Adrenal gland (tissue), 12 donors: ENCODE measurements around the gene SDK2. TPM values are rescaled to one million over a fixed set of nuclear protein-coding genes. Genes with fewer than 3 reads are reported as not detected.

Experiments
- DNase-seq, 7 donors: peaks; one replicate each; pipeline ENCODE4 v3.0.0-alpha.2; 2019 to 2020
- H3K27ac ChIP-seq, 5 donors: fragments of 200-600 bp; sonication (generic) in 4 of 5; 1 replicate in 3 of 5; 2 replicates in 2 of 5; pipeline versions ENCODE4 v1.5.1 to v1.8.0; 2016 to 2020; ENCODE audit warnings: mild to moderate bottlenecking in 1 of 5
- H3K27me3 ChIP-seq: fragments of 200-600 bp; 2 replicates; pipeline ENCODE4 v1.8.0; 2021
- H3K36me3 ChIP-seq, 2 donors: fragments of 200-600 bp; replicated peaks in 1 of 2; 1 replicate in 1 of 2; 2 replicates in 1 of 2; pipeline versions ENCODE4 v1.5.1 to v1.8.0; 2018 to 2022
- H3K4me1 ChIP-seq, 2 donors: fragments of 200-600 bp; replicated peaks in 1 of 2; 1 replicate in 1 of 2; 2 replicates in 1 of 2; pipeline versions ENCODE4 v1.5.1 to v1.8.0; 2018 to 2021
- H3K4me3 ChIP-seq, 4 donors: fragments of 200-600 bp; sonication (generic) in 3 of 4; one replicate each; pipeline ENCODE4 v1.5.1; 2016 to 2018
- H3K9me3 ChIP-seq, 3 donors: fragments of 200-600 bp; sonication (generic) in 1 of 3; replicated peaks in 1 of 3; 1 replicate in 2 of 3; 2 replicates in 1 of 3; pipeline versions ENCODE4 v1.5.1 to v1.8.0; 2016 to 2021
- POLR2A ChIP-seq, 2 donors: fragments of 450-650 bp; IDR thresholded peaks; one replicate each; pipeline ENCODE4 v1.6.1; 2017; ENCODE audit warnings: antibody characterized with exemption in 2 of 2, mild to moderate bottlenecking in 2 of 2, moderate library complexity in 1 of 2
- WGBS, 4 donors: extraction: QIAGEN DNeasy Blood & Tissue Kit in 2 of 4; methylation state at CpG; one replicate each; pipeline versions ENCODE4 v1.1.5 to v1.1.7; 2013 to 2017; 5-methylcytosine and 5-hydroxymethylcytosine counted together
- intact Hi-C, 2 donors: fragments of 100-400 bp; cut with DNase I; formaldehyde crosslinking; loops; one replicate each; pipeline versions ENCODE4 v1.14.1 to v1.15.0; 2022 to 2023
- polyA plus RNA-seq, 3 donors: library from polyadenylated mRNA; stranded (reverse); fragments of 200-250 nt in 2 of 3; fragments of 350-450 nt in 1 of 3; fragmentation: Illumina TruSeq in 1 of 3; extraction: RNeasy Lipid Tissue Mini Kit (QIAGEN cat#74804) in 1 of 3; gene quantifications; one replicate each; pipeline ENCODE4 v1.2.3, GENCODE V29; 2013 to 2014
- total RNA-seq, 9 donors: library from RNA; depleted of rRNA in 4 of 9; stranded (reverse); fragments of >200 nt in 4 of 9; fragments of 120-200 nt in 1 of 9; fragmentation: NEBNext Ultra II Directional in 1 of 9; extraction: Animal tissue kit (Norgen Biotek cat#: 25700) in 1 of 9; gene quantifications; one replicate each; pipeline versions ENCODE4 v1.1.0 to v1.2.4, GENCODE V29; 2013 to 2023
- TF ChIP-seq, protein P1 (sequence below), 6 experiments: fragments of 450-650 bp in 4 of 6; fragments of 200-600 bp in 2 of 6; sonication (generic) in 1 of 6; IDR thresholded peaks; 1 replicate in 5 of 6; 2 replicates in 1 of 6; pipeline versions ENCODE4 v1.5.1 to v1.8.0; 2016 to 2021; ENCODE audit warnings: antibody characterized with exemption in 6 of 6, mild to moderate bottlenecking in 2 of 6, moderate library complexity in 1 of 6
- donor health status: healthy with polysubstance abuse.
- donor health status: Bipolar disorder and iron deficiency.
- donor health status: DM: yes; HTN: yes; CAD: no.
- donor health status: DM: no; HTN: no; CAD: no.
- donor health status: DM: no; HTN: no; CAD: no.
- donor health status: DM: yes; HTN: yes; CAD: no.

SDK2 gene
- total and polyA plus RNA-seq, 12 donors: 0.27 to 2.1 (median 0.84) TPM

DNA sequence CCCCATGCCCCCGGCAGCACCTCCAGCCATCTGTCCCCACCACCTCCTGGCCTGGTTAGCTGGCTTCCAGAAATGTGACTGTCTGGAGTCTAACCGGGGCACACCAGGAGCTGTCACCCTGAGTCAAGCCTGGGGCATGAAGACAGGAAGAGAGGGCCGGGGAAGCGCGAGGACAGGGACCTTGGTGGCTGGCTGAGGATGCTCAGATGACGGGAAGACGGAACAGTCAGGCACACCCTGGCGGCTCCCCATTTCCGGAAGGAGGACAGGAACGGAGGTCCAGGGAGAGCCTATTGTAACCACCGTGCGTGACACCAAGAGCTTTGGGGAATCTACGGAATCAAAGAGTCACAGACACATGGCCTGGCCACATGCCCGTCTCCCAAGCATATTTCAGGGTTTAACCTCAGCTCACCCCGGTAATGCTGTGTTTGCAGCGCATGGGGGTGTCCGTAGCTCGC lies 51.7 kb downstream of the SDK2 start:
- no peak overlapping the region for H3K27ac ChIP-seq
- H3K4me1 ChIP-seq: no peaks in the 10 kb centered on the region
- H3K36me3 ChIP-seq: no peaks in the 10 kb centered on the region
- TF ChIP-seq, protein P1, sequence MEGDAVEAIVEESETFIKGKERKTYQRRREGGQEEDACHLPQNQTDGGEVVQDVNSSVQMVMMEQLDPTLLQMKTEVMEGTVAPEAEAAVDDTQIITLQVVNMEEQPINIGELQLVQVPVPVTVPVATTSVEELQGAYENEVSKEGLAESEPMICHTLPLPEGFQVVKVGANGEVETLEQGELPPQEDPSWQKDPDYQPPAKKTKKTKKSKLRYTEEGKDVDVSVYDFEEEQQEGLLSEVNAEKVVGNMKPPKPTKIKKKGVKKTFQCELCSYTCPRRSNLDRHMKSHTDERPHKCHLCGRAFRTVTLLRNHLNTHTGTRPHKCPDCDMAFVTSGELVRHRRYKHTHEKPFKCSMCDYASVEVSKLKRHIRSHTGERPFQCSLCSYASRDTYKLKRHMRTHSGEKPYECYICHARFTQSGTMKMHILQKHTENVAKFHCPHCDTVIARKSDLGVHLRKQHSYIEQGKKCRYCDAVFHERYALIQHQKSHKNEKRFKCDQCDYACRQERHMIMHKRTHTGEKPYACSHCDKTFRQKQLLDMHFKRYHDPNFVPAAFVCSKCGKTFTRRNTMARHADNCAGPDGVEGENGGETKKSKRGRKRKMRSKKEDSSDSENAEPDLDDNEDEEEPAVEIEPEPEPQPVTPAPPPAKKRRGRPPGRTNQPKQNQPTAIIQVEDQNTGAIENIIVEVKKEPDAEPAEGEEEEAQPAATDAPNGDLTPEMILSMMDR (IDR thresholded peaks at IDR 0.05): no peak
- TF ChIP-seq POLR2A (IDR thresholded peaks at IDR 0.05): no peak
- peak in 2 of 7 donors; percentile 3 to 26 for DNase-seq
- intact Hi-C loops: no loop called here
- H3K27me3 ChIP-seq: no peaks in the 10 kb centered on the region
- 71 to 89% (median 74%) methylated on average over 9 to 18 of the region's 18 CpGs for WGBS, 4 donors
- no peaks in the 10 kb centered on the region for H3K9me3 ChIP-seq
- H3K4me3 ChIP-seq: no peak overlapping the region

DNA sequence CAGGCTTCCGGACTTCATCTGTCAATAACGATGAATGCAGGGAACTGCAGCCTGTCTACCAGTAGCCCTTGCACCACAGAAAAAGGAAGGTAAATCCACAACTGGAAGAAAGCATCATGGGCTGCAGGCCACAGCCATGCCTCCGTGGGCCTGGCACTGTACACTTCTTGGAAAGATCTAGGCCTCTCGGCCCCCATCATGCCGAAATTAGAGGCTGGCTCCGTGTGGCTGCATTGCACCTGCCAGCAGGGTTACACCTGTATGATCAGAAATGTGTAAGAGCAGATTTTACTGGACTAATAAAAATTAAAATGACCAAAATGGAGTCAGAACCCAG lies 52.2 kb downstream of the SDK2 start:
- Histone ChIP-seq H3K4me1 (no peaks in the 10 kb centered on the region), H3K9me3 (no peaks in the 10 kb centered on the region), H3K36me3 (no peaks in the 10 kb centered on the region), H3K27me3 (no peaks in the 10 kb centered on the region), H3K27ac (no peak overlapping the region), H3K4me3 (no peak overlapping the region)
- WGBS, 4 donors: 54 to 70% (median 66%) methylated on average over 5 to 6 of the region's 6 CpGs
- intact Hi-C loops: no loop called here
- TF ChIP-seq, protein P1 (IDR thresholded peaks at IDR 0.05): no peak
- no peak for TF ChIP-seq POLR2A (IDR thresholded peaks at IDR 0.05)
- DNase-seq: no peak

DNA sequence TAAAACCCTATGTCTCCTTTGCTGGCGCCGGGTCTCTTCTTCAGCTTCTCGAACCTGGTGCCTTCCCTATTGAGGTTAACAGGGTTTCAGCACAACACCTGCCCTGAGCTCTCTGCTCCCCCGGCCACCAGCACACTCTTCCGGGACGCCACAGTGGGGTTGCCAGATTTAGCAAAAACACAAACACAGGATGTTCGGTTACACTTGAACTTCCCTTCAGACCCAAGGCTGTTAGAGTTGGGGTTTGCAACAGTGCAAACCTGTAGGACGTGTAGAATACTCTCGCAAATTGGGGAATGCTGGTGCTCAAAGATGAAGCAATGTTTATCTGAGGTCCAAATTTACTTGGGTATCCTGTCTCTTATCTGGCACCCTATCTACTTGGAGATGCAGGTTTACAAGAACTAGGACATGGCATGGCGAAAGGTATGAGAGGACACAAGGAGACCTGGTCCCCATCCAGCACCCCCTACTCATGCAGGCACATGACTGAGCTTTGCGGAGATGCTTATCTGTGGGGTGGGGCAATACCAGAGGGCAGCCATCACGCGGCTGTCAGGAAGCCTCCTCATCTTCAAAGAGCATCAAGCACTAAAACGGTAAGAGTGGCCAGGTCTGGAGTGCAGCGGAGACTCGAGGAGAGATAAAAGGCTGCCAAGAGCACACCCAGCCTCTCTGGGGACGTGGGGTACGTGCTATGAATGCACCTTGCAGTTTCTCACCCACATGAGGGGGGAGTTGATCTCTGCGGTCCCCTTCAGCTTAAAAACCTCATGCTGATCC lies 52.8 kb downstream of the SDK2 start:
- intact Hi-C loops: no loop called here
- no peaks in the 10 kb centered on the region for H3K4me1 ChIP-seq
- H3K27me3 ChIP-seq: no peaks in the 10 kb centered on the region
- no peaks in the 10 kb centered on the region for H3K36me3 ChIP-seq
- H3K27ac ChIP-seq: no peak overlapping the region
- no peaks in the 10 kb centered on the region for H3K9me3 ChIP-seq
- DNase-seq: peak in 1 of 7 donors; percentile 2
- 55 to 67% (median 61%) methylated on average over 15 to 19 of the region's 19 CpGs for WGBS, 4 donors
- H3K4me3 ChIP-seq: no peak overlapping the region
- no peak for TF ChIP-seq POLR2A (IDR thresholded peaks at IDR 0.05)
- TF ChIP-seq, protein P1 (IDR thresholded peaks at IDR 0.05): no peak

DNA sequence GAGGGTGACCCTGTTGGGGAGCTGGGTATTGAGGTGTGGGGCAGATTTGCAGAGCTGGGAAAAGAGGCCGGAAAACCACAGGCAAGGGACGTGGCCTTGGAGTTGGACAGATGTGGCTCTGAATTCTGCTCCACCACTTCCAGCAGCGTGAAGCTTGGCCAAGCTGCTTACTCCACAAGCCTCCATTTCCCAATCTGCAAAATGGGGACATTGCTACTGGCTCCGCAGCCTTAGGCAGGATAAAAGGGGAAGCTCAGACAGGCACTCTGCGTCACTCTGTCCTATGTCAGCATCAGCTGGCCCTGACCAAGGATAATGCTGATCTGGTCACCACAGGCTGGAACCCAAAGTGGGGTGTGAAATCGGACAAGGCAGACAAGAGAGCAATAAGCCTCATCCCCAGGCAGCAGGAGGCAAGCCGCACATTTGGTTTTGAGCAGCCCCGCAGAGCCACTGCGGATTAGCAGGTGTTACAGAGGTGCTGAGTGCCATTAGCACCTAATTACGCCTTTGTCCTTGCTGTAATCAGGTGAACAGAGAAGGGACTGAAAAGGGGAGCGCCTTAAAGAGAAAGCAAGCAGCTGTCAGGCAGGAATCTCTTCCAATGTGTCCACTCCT lies 54.8 kb downstream of the SDK2 start:
- no peak for DNase-seq
- no peaks in the 10 kb centered on the region for H3K9me3 ChIP-seq
- H3K36me3 ChIP-seq: no peaks in the 10 kb centered on the region
- H3K4me3 ChIP-seq: no peak overlapping the region
- H3K27ac ChIP-seq: no peak overlapping the region
- H3K4me1 ChIP-seq: no peaks in the 10 kb centered on the region
- no peak for TF ChIP-seq POLR2A (IDR thresholded peaks at IDR 0.05)
- TF ChIP-seq, protein P1 (IDR thresholded peaks at IDR 0.05): no peak
- WGBS, 4 donors: 74 to 88% (median 85%) methylated on average over 8 to 11 of the region's 11 CpGs
- intact Hi-C loops: no loop called here
- H3K27me3 ChIP-seq: no peaks in the 10 kb centered on the region
